Activated T-helper 9 cell treated with anti-CD3 and anti-CD28 coated beads, Interleukin-2, amount 50 U/mL, for 16 hours (primary cell): ENCODE measurements around the gene NIM1K.
A peak's percentile ranks its signal among the peaks of the same experiment; 100 is the strongest.
"Not testable (repeated sequence)": the region's sequence is repeated elsewhere in the genome, so short reads cannot be mapped to it uniquely, and the experiment has no call there.

ENCODE experiments used
- DNase-seq: peaks from one replicate; pipeline ENCODE4 v3.0.0-alpha.2; 2020; ENCODE audit warnings: low read depth

NIM1K gene

GRCh38 chr5:43191740-43192557, at the start of gene NIM1K:
Gene NIM1K (plus strand): TSS chr5:43192225. CDS start chr5:43245776, 53,551 bp downstream.
- peak; percentile 17 for DNase-seq

- no peak for DNase-seq
These were observed 47.0 kb upstream of the NIM1K start for GRCh38 chr5:43145071-43145470.

- no peak for DNase-seq
These were observed 45.1 kb upstream of the NIM1K start for GRCh38 chr5:43146958-43147357.

- DNase-seq, result no peak
These were observed 43.6 kb upstream of the NIM1K start for GRCh38 chr5:43148417-43148816.

GRCh38 chr5:43149231-43149630, 42.8 kb upstream of the NIM1K start:
- DNase-seq, result no peak

GRCh38 chr5:43150075-43150474, 42.0 kb upstream of the NIM1K start:
- no peak for DNase-seq

GRCh38 chr5:43150748-43151147, 41.3 kb upstream of the NIM1K start:
- DNase-seq, result no peak

GRCh38 chr5:43152946-43153345, 39.1 kb upstream of the NIM1K start:
- DNase-seq, result no peak

GRCh38 chr5:43154469-43154868, 37.6 kb upstream of the NIM1K start:
- DNase-seq, result no peak

- no peak for DNase-seq
These were observed 36.5 kb upstream of the NIM1K start for GRCh38 chr5:43155394-43156096.

GRCh38 chr5:43156388-43156787, 35.6 kb upstream of the NIM1K start:
- no peak for DNase-seq

GRCh38 chr5:43157068-43157467, 35.0 kb upstream of the NIM1K start:
- no peak for DNase-seq

- no peak for DNase-seq
These were observed 30.8 kb upstream of the NIM1K start for GRCh38 chr5:43161244-43161643.

GRCh38 chr5:43164801-43165200, 27.2 kb upstream of the NIM1K start:
- DNase-seq, result not testable (repeated sequence)

GRCh38 chr5:43165323-43165722, 26.7 kb upstream of the NIM1K start:
- DNase-seq, result no peak

GRCh38 chr5:43168175-43168574, 23.9 kb upstream of the NIM1K start:
- DNase-seq, result no peak

- DNase-seq, result no peak
These were observed 20.6 kb upstream of the NIM1K start for GRCh38 chr5:43171451-43171850.

GRCh38 chr5:43171926-43172325, 20.1 kb upstream of the NIM1K start:
- DNase-seq, result no peak

GRCh38 chr5:43172779-43173178, 19.2 kb upstream of the NIM1K start:
- no peak for DNase-seq

- no peak for DNase-seq
These were observed 17.4 kb upstream of the NIM1K start for GRCh38 chr5:43174586-43174985.

GRCh38 chr5:43179836-43180235, 12.2 kb upstream of the NIM1K start:
- DNase-seq, result no peak

- DNase-seq, result no peak
These were observed 9.6 kb upstream of the NIM1K start for GRCh38 chr5:43182421-43182820.

GRCh38 chr5:43183101-43183500, 8.9 kb upstream of the NIM1K start:
- not testable (repeated sequence) for DNase-seq
